Activated CD4-positive, alpha-beta memory T cell treated with anti-CD3 and anti-CD28 coated beads, Interleukin-2, amount 10 ng/mL, durations not matched to agents 7 days and 5 days (primary cell): ENCODE results near the gene AKAP13. TPM values are rescaled to one million over a fixed set of nuclear protein-coding genes. Genes with fewer than 3 reads are reported as not detected.

Experiments used
- CTCF ChIA-PET: fragments of 350-600 bp; sonication (Branson Sonifier 250); formaldehyde crosslinking; loops from one replicate; lab custom pipeline; 2021; ENCODE audit warnings: antibody characterized with exemption, inconsistent platforms; lab: Charles Lee
- POLR2A ChIA-PET: fragments of 350-600 bp; sonication (Branson Sonifier 250); formaldehyde crosslinking; loops from one replicate; lab custom pipeline; 2021; ENCODE audit warnings: antibody characterized with exemption; lab: Charles Lee
- DNase-seq: peaks from one replicate; pipeline ENCODE4 v3.0.0-alpha.2; 2020
- H3K27ac Mint-ChIP-seq: one replicate; pipeline ENCODE4 v1.8.0; 2021; ENCODE audit warnings: mild to moderate bottlenecking, mixed read lengths
- H3K27me3 Mint-ChIP-seq: one replicate; pipeline ENCODE4 v1.8.0; 2021; ENCODE audit warnings: mixed read lengths
- H3K36me3 Mint-ChIP-seq: one replicate; pipeline ENCODE4 v1.8.0; 2021; ENCODE audit warnings: low read depth, mixed read lengths
- H3K4me1 Mint-ChIP-seq: one replicate; pipeline ENCODE4 v1.8.0; 2021; ENCODE audit warnings: mixed read lengths
- H3K4me3 Mint-ChIP-seq: one replicate; pipeline ENCODE4 v1.8.0; 2021; ENCODE audit warnings: mild to moderate bottlenecking, mixed read lengths
- H3K9me3 Mint-ChIP-seq: one replicate; pipeline ENCODE4 v1.8.0; 2021; ENCODE audit warnings: mixed read lengths
- total RNA-seq, 2 experiments: library from RNA; stranded (reverse); gene quantifications; one replicate each; pipeline ENCODE4 v1.2.3, GENCODE V29; 2021

Gene AKAP13
- total RNA-seq, 2 experiments from 2014 or later = 153 to 170 TPM

GRCh38 chr15:85772668-85773067, 392.3 kb downstream of the AKAP13 start:
- Mint-ChIP-seq H3K36me3 (no peaks in the 10 kb centered on the region), H3K4me1 (no peaks in the 10 kb centered on the region), H3K27ac (no peak overlapping the region), H3K27me3 (no peaks in the 10 kb centered on the region), H3K4me3 (no peak overlapping the region), H3K9me3 (no peaks in the 10 kb centered on the region)
- ChIA-PET POLR2A (no interaction called here), CTCF (no interaction called here)
- DNase-seq = no peak

- no peak overlapping the region for H3K27ac Mint-ChIP-seq
- ChIA-PET POLR2A (no interaction called here), CTCF (no interaction called here)
- no peaks in the 10 kb centered on the region for H3K27me3 Mint-ChIP-seq
- no peaks in the 10 kb centered on the region for H3K9me3 Mint-ChIP-seq
- no peaks in the 10 kb centered on the region for H3K4me1 Mint-ChIP-seq
- DNase-seq = no peak
- H3K36me3 Mint-ChIP-seq = no peaks in the 10 kb centered on the region
- no peak overlapping the region for H3K4me3 Mint-ChIP-seq
These were observed 392.8 kb downstream of the AKAP13 start for GRCh38 chr15:85773249-85773648.

- H3K9me3 Mint-ChIP-seq = no peaks in the 10 kb centered on the region
- ChIA-PET CTCF (no interaction called here), POLR2A (no interaction called here)
- no peak overlapping the region for H3K27ac Mint-ChIP-seq
- H3K4me3 Mint-ChIP-seq = no peak overlapping the region
- no peaks in the 10 kb centered on the region for H3K36me3 Mint-ChIP-seq
- no peaks in the 10 kb centered on the region for H3K4me1 Mint-ChIP-seq
- H3K27me3 Mint-ChIP-seq = no peaks in the 10 kb centered on the region
- DNase-seq = no peak
These were observed 393.6 kb downstream of the AKAP13 start for GRCh38 chr15:85773970-85774369.

GRCh38 chr15:85777250-85778106, 397.1 kb downstream of the AKAP13 start:
- POLR2A ChIA-PET = interaction anchor here (1.2 kb wide), 1 partner anchor 16 kb away, joined by 3 read pairs; no protein-coding TSS in a partner anchor
- Mint-ChIP-seq H3K4me3 (no peak overlapping the region), H3K27me3 (no peaks in the 10 kb centered on the region), H3K4me1 (peaks cover 10% of the 10 kb centered on the region), H3K9me3 (no peaks in the 10 kb centered on the region), H3K36me3 (no peaks in the 10 kb centered on the region), H3K27ac (no peak overlapping the region)
- DNase-seq = no peak
- CTCF ChIA-PET = no interaction called here

GRCh38 chr15:85778107-85778776, 397.8 kb downstream of the AKAP13 start:
- Mint-ChIP-seq H3K9me3 (no peaks in the 10 kb centered on the region), H3K4me1 (peaks cover 13% of the 10 kb centered on the region), H3K27ac (no peak overlapping the region), H3K27me3 (no peaks in the 10 kb centered on the region), H3K4me3 (no peak overlapping the region), H3K36me3 (no peaks in the 10 kb centered on the region)
- ChIA-PET POLR2A (interaction anchor here (1.2 kb wide), 1 partner anchor 15 kb away, joined by 3 read pairs; no protein-coding TSS in a partner anchor), CTCF (no interaction called here)
- DNase-seq = no peak

GRCh38 chr15:85779249-85779648, 398.8 kb downstream of the AKAP13 start:
- DNase-seq = no peak
- Mint-ChIP-seq H3K4me1 (peaks cover 18% of the 10 kb centered on the region), H3K36me3 (no peaks in the 10 kb centered on the region), H3K27ac (no peak overlapping the region), H3K4me3 (no peak overlapping the region), H3K9me3 (no peaks in the 10 kb centered on the region), H3K27me3 (no peaks in the 10 kb centered on the region)
- ChIA-PET CTCF (interaction anchor here (0.7 kb wide), 1 partner anchor 63 kb away, joined by 3 read pairs; no protein-coding TSS in a partner anchor), POLR2A (no interaction called here)

GRCh38 chr15:85780225-85780985, 400.0 kb downstream of the AKAP13 start:
- no peaks in the 10 kb centered on the region for H3K36me3 Mint-ChIP-seq

GRCh38 chr15:85781099-85781498, 400.7 kb downstream of the AKAP13 start:
- POLR2A ChIA-PET = no interaction called here

More at GRCh38 chr15:85780225-85780985, 400.0 kb downstream of the AKAP13 start:
- H3K4me1 Mint-ChIP-seq = peaks cover 28% of the 10 kb centered on the region
- POLR2A ChIA-PET = interaction anchor here (0.7 kb wide), 1 partner anchor 321 kb away, joined by 3 read pairs; no protein-coding TSS in a partner anchor
- no peaks in the 10 kb centered on the region for H3K9me3 Mint-ChIP-seq
- H3K27ac Mint-ChIP-seq = no peak overlapping the region
- H3K4me3 Mint-ChIP-seq = no peak overlapping the region
- no peak for DNase-seq
- no peaks in the 10 kb centered on the region for H3K27me3 Mint-ChIP-seq
- CTCF ChIA-PET = no interaction called here

GRCh38 chr15:85782064-85782463, 401.7 kb downstream of the AKAP13 start:
- no peaks in the 10 kb centered on the region for H3K9me3 Mint-ChIP-seq
- no peak overlapping the region for H3K4me3 Mint-ChIP-seq
- POLR2A ChIA-PET = no interaction called here
- no peak for DNase-seq
- H3K27me3 Mint-ChIP-seq = no peaks in the 10 kb centered on the region
- no peaks in the 10 kb centered on the region for H3K36me3 Mint-ChIP-seq
- no peak overlapping the region for H3K27ac Mint-ChIP-seq
- CTCF ChIA-PET = no interaction called here
- H3K4me1 Mint-ChIP-seq = peaks cover 40% of the 10 kb centered on the region

More at GRCh38 chr15:85781099-85781498, 400.7 kb downstream of the AKAP13 start:
- Mint-ChIP-seq H3K36me3 (no peaks in the 10 kb centered on the region), H3K4me1 (peaks cover 35% of the 10 kb centered on the region), H3K9me3 (no peaks in the 10 kb centered on the region), H3K27ac (no peak overlapping the region), H3K4me3 (no peak overlapping the region), H3K27me3 (no peaks in the 10 kb centered on the region)
- CTCF ChIA-PET = no interaction called here
- DNase-seq = no peak

GRCh38 chr15:85785887-85786780, 405.7 kb downstream of the AKAP13 start:
- ChIA-PET CTCF (interaction anchor here (1.2 to 1.6 kb wide), 2 partner anchors 46 to 55 kb away, joined by 3 to 5 read pairs; no protein-coding TSS in a partner anchor), POLR2A (interaction anchor here (1.1 to 1.8 kb wide), 3 partner anchors 8 to 51 kb away, joined by 3 to 7 read pairs (median 5); partner anchors contain the start of gene KLHL25)
- Mint-ChIP-seq H3K27ac (peak overlapping the region; percentile 81), H3K4me1 (peaks cover 42% of the 10 kb centered on the region), H3K36me3 (peaks cover 2% of the 10 kb centered on the region), H3K9me3 (no peaks in the 10 kb centered on the region), H3K4me3 (peak overlapping the region; percentile 50), H3K27me3 (no peaks in the 10 kb centered on the region)
- no peak for DNase-seq

GRCh38 chr15:85786781-85787114, 406.3 kb downstream of the AKAP13 start:
- Mint-ChIP-seq H3K9me3 (no peaks in the 10 kb centered on the region), H3K4me1 (peaks cover 42% of the 10 kb centered on the region), H3K27ac (no peak overlapping the region), H3K27me3 (no peaks in the 10 kb centered on the region), H3K36me3 (peaks cover 2% of the 10 kb centered on the region), H3K4me3 (no peak overlapping the region)
- ChIA-PET CTCF (interaction anchor here (1.6 kb wide), 1 partner anchor 54 kb away, joined by 5 read pairs; no protein-coding TSS in a partner anchor), POLR2A (interaction anchor here (1.1 to 1.8 kb wide), 2 partner anchors 7 to 50 kb away, joined by 3 to 5 read pairs; partner anchors contain the start of gene KLHL25)
- no peak for DNase-seq
